ENCODE results near the gene PLA2G15. TPM values are rescaled to one million over a fixed set of nuclear protein-coding genes. Genes with fewer than 3 reads are reported as not detected.

PLA2G15 gene
- total and polyA plus RNA-seq, 2 experiments from 2014 or later, result 3.1 to 14.8 TPM

DNA sequence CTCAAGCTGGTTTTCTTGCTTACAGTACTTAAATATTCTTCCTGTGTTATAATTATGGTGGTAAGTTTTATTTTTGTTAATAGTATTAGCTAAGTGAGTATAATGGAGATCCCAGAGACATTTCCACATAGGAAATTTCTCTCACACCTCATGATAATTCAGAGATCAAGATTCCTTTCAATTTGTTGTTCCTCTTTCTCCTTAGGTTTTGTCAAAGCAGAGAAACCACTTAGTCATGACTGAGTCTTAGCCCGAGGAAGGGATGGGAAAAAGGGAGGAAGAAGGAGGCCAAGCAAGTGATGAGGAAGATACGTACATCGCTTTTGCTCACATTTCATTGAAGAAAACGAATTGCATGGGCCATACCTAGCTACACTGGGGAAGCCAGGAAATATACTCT, 27.7 kb upstream of the PLA2G15 start:
- H3K79me2 ChIP-seq (replicated peaks; ENCODE audit: insufficient read depth), result no peaks in the 10 kb centered on the region
- H3K27me3 ChIP-seq (ENCODE audit: insufficient read depth), result no peaks in the 10 kb centered on the region
- H3K36me3 ChIP-seq (ENCODE audit: insufficient read depth), result no peaks in the 10 kb centered on the region
- no peaks in the 10 kb centered on the region; the same call in 1 of the 2 replicates for H3K4me1 ChIP-seq (ENCODE audit: insufficient read depth)
- no peaks in the 10 kb centered on the region for H3K9me2 ChIP-seq (ENCODE audit: insufficient read depth)
- no peak for TF ChIP-seq POLR2AphosphoS5 (IDR thresholded peaks at IDR 0.05; ENCODE audit: low read depth)
- no peak for TF ChIP-seq ZNF114 (CRISPR knock-in tag; IDR thresholded peaks at IDR 0.05)
- TF ChIP-seq, protein P1, sequence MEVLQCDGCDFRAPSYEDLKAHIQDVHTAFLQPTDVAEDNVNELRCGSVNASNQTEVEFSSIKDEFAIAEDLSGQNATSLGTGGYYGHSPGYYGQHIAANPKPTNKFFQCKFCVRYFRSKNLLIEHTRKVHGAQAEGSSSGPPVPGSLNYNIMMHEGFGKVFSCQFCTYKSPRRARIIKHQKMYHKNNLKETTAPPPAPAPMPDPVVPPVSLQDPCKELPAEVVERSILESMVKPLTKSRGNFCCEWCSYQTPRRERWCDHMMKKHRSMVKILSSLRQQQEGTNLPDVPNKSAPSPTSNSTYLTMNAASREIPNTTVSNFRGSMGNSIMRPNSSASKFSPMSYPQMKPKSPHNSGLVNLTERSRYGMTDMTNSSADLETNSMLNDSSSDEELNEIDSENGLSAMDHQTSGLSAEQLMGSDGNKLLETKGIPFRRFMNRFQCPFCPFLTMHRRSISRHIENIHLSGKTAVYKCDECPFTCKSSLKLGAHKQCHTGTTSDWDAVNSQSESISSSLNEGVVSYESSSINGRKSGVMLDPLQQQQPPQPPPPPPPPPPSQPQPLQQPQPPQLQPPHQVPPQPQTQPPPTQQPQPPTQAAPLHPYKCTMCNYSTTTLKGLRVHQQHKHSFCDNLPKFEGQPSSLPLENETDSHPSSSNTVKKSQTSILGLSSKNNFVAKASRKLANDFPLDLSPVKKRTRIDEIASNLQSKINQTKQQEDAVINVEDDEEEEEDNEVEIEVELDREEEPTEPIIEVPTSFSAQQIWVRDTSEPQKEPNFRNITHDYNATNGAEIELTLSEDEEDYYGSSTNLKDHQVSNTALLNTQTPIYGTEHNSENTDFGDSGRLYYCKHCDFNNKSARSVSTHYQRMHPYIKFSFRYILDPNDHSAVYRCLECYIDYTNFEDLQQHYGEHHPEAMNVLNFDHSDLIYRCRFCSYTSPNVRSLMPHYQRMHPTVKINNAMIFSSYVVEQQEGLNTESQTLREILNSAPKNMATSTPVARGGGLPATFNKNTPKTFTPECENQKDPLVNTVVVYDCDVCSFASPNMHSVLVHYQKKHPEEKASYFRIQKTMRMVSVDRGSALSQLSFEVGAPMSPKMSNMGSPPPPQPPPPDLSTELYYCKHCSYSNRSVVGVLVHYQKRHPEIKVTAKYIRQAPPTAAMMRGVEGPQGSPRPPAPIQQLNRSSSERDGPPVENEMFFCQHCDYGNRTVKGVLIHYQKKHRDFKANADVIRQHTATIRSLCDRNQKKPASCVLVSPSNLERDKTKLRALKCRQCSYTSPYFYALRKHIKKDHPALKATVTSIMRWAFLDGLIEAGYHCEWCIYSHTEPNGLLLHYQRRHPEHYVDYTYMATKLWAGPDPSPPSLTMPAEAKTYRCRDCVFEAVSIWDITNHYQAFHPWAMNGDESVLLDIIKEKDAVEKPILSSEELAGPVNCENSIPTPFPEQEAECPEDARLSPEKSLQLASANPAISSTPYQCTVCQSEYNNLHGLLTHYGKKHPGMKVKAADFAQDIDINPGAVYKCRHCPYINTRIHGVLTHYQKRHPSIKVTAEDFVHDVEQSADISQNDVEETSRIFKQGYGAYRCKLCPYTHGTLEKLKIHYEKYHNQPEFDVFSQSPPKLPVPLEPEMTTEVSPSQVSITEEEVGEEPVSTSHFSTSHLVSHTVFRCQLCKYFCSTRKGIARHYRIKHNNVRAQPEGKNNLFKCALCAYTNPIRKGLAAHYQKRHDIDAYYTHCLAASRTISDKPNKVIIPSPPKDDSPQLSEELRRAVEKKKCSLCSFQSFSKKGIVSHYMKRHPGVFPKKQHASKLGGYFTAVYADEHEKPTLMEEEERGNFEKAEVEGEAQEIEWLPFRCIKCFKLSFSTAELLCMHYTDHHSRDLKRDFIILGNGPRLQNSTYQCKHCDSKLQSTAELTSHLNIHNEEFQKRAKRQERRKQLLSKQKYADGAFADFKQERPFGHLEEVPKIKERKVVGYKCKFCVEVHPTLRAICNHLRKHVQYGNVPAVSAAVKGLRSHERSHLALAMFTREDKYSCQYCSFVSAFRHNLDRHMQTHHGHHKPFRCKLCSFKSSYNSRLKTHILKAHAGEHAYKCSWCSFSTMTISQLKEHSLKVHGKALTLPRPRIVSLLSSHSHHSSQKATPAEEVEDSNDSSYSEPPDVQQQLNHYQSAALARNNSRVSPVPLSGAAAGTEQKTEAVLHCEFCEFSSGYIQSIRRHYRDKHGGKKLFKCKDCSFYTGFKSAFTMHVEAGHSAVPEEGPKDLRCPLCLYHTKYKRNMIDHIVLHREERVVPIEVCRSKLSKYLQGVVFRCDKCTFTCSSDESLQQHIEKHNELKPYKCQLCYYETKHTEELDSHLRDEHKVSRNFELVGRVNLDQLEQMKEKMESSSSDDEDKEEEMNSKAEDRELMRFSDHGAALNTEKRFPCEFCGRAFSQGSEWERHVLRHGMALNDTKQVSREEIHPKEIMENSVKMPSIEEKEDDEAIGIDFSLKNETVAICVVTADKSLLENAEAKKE (CRISPR knock-in tag; IDR thresholded peaks at IDR 0.05), result no peak
- TF ChIP-seq EZH2phosphoT487 (IDR thresholded peaks at IDR 0.05; ENCODE audit: unreplicated experiment), result no peak
- TF ChIP-seq CREB1 (CRISPR knock-in tag; IDR thresholded peaks at IDR 0.05; ENCODE audit: low read depth), result no peak
- TF ChIP-seq JUNB (IDR thresholded peaks at IDR 0.05; ENCODE audit: unreplicated experiment), result no peak
- TF ChIP-seq, protein P2, sequence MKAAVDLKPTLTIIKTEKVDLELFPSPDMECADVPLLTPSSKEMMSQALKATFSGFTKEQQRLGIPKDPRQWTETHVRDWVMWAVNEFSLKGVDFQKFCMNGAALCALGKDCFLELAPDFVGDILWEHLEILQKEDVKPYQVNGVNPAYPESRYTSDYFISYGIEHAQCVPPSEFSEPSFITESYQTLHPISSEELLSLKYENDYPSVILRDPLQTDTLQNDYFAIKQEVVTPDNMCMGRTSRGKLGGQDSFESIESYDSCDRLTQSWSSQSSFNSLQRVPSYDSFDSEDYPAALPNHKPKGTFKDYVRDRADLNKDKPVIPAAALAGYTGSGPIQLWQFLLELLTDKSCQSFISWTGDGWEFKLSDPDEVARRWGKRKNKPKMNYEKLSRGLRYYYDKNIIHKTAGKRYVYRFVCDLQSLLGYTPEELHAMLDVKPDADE (IDR thresholded peaks at IDR 0.05), result no peak
- no peak for TF ChIP-seq ZNF331 (CRISPR knock-in tag; IDR thresholded peaks at IDR 0.05; ENCODE audit: low read depth)
- no peak for TF ChIP-seq STAT1 (IDR thresholded peaks at IDR 0.05; ENCODE audit: unreplicated experiment)
- TF ChIP-seq, protein P3, sequence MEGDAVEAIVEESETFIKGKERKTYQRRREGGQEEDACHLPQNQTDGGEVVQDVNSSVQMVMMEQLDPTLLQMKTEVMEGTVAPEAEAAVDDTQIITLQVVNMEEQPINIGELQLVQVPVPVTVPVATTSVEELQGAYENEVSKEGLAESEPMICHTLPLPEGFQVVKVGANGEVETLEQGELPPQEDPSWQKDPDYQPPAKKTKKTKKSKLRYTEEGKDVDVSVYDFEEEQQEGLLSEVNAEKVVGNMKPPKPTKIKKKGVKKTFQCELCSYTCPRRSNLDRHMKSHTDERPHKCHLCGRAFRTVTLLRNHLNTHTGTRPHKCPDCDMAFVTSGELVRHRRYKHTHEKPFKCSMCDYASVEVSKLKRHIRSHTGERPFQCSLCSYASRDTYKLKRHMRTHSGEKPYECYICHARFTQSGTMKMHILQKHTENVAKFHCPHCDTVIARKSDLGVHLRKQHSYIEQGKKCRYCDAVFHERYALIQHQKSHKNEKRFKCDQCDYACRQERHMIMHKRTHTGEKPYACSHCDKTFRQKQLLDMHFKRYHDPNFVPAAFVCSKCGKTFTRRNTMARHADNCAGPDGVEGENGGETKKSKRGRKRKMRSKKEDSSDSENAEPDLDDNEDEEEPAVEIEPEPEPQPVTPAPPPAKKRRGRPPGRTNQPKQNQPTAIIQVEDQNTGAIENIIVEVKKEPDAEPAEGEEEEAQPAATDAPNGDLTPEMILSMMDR (conservative IDR thresholded peaks at IDR 0.05; ENCODE audit: low read depth in 2 of 2), result no peak
- TF ChIP-seq, protein P4, sequence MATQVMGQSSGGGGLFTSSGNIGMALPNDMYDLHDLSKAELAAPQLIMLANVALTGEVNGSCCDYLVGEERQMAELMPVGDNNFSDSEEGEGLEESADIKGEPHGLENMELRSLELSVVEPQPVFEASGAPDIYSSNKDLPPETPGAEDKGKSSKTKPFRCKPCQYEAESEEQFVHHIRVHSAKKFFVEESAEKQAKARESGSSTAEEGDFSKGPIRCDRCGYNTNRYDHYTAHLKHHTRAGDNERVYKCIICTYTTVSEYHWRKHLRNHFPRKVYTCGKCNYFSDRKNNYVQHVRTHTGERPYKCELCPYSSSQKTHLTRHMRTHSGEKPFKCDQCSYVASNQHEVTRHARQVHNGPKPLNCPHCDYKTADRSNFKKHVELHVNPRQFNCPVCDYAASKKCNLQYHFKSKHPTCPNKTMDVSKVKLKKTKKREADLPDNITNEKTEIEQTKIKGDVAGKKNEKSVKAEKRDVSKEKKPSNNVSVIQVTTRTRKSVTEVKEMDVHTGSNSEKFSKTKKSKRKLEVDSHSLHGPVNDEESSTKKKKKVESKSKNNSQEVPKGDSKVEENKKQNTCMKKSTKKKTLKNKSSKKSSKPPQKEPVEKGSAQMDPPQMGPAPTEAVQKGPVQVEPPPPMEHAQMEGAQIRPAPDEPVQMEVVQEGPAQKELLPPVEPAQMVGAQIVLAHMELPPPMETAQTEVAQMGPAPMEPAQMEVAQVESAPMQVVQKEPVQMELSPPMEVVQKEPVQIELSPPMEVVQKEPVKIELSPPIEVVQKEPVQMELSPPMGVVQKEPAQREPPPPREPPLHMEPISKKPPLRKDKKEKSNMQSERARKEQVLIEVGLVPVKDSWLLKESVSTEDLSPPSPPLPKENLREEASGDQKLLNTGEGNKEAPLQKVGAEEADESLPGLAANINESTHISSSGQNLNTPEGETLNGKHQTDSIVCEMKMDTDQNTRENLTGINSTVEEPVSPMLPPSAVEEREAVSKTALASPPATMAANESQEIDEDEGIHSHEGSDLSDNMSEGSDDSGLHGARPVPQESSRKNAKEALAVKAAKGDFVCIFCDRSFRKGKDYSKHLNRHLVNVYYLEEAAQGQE (IDR thresholded peaks at IDR 0.05; ENCODE audit: unreplicated experiment), result no peak
- TF ChIP-seq EZH2 (IDR thresholded peaks at IDR 0.05; ENCODE audit: low read depth, unreplicated experiment), result no peak
- TF ChIP-seq NANOG (IDR thresholded peaks at IDR 0.05; ENCODE audit: borderline replicate concordance), result no peak
- no peak overlapping the region for H3K27ac ChIP-seq (ENCODE audit: low read depth)
- H2AFZ ChIP-seq, result no peak overlapping the region
- peaks cover 2% of the 10 kb centered on the region for H3K27me3 Mint-ChIP-seq (ENCODE audit: insufficient read depth, low read depth, poor library complexity)
- no peaks in the 10 kb centered on the region for H3K36me3 Mint-ChIP-seq (ENCODE audit: low read depth)
- ATAC-seq, result no peak
- H3K27ac Mint-ChIP-seq, result no peak overlapping the region; the same call in 1 of the 2 replicates
- no peaks in the 10 kb centered on the region; the same call in 1 of the 2 replicates for H4K20me1 ChIP-seq (replicated peaks; ENCODE audit: insufficient read depth)
- peaks cover 11% of the 10 kb centered on the region; the same call in 2 of the 3 replicates for H3K4me1 Mint-ChIP-seq
- no peak for DNase-seq (ENCODE audit: low spot score)
- H3K4me3 Mint-ChIP-seq, result no peak overlapping the region
- no peak overlapping the region for H3K4me2 ChIP-seq
- no peaks in the 10 kb centered on the region for H3F3A ChIP-seq (replicated peaks; ENCODE audit: low read depth)
- no peaks in the 10 kb centered on the region for H3K9me3 Mint-ChIP-seq
- no peak overlapping the region for H3K4me3 ChIP-seq

Measured in GM23338 (cell line).